Measurements from ENCODE around the gene PLCD3. TPM values are rescaled to one million over a fixed set of nuclear protein-coding genes. Genes with fewer than 3 reads are reported as not detected.

PLCD3 gene
- total and polyA plus RNA-seq, 2 of the 13 experiments (the other 11 are each of a cell fraction or from before 2014, with no cell fraction given), result 11.3 to 39.1 TPM

GRCh38 chr17:45127548-45128300 is 4.6 kb downstream of the PLCD3 start (continued):
- TF ChIP-seq ZNF770 (CRISPR knock-in tag; IDR thresholded peaks at IDR 0.05) (no peak; the same call in 1 of the 2 replicates), ZZZ3 (CRISPR knock-in tag; IDR thresholded peaks at IDR 0.05; ENCODE audit: borderline replicate concordance) (0 out of 2 replicates have a peak, but pooled peaks have one; percentile 8), ZBTB8A (CRISPR knock-in tag; IDR thresholded peaks at IDR 0.05; ENCODE audit: borderline replicate concordance, low read depth) (no peak), PHF21A (CRISPR knock-in tag; IDR thresholded peaks at IDR 0.05) (peak; percentile 83), GABPA (IDR thresholded peaks at IDR 0.05; ENCODE audit: low read depth, low read length) (no peak), GABPA (CRISPR knock-in tag; IDR thresholded peaks at IDR 0.05; ENCODE audit: low read depth) (peak; percentile 22), ZNF318 (CRISPR knock-in tag; IDR thresholded peaks at IDR 0.05) (no peak), ZNF225 (CRISPR knock-in tag; IDR thresholded peaks at IDR 0.05) (peak; percentile 21; the same call in 1 of the 2 replicates), ZBTB7B (CRISPR knock-in tag; IDR thresholded peaks at IDR 0.05) (peak; percentile 96), SOX13 (IDR thresholded peaks at IDR 0.05) (no peak), SOX13 (CRISPR knock-in tag; conservative IDR thresholded peaks at IDR 0.05 in 1 of 2, IDR thresholded peaks at IDR 0.05 in 1 of 2) (peak in 1 of 2 experiments; percentile 60; a peak in 1 of 4 replicates), SRSF1 (optimal IDR thresholded peaks at IDR 0.05; ENCODE audit: low read depth, low read length) (peak; percentile 78), ZNF83 (CRISPR knock-in tag; IDR thresholded peaks at IDR 0.05; ENCODE audit: borderline replicate concordance) (peak; percentile 64; the same call in 1 of the 2 replicates), MAFK (conservative IDR thresholded peaks at IDR 0.05 in 1 of 2, IDR thresholded peaks at IDR 0.05 in 1 of 2; ENCODE audit: low read length in 2 of 2) (no peak), PHF20 (CRISPR knock-in tag; IDR thresholded peaks at IDR 0.05) (no peak; the same call in 1 of the 2 replicates), HBP1 (CRISPR knock-in tag; IDR thresholded peaks at IDR 0.05; ENCODE audit: low read depth) (no peak), KLF16 (CRISPR knock-in tag; IDR thresholded peaks at IDR 0.05) (peak in 1 of 2 experiments; percentile 63; a peak in 2 of 4 replicates), MAFF (IDR thresholded peaks at IDR 0.05; ENCODE audit: low read depth, low read length) (no peak)
